Naive B cell (primary cell): Measurements from ENCODE around the gene CDKN1C. TPM values are rescaled to one million over a fixed set of nuclear protein-coding genes. Genes with fewer than 3 reads are reported as not detected.
A peak's percentile ranks its signal among the peaks of the same experiment; 100 is the strongest.

ENCODE experiments used
- ATAC-seq, 2 donors: fragments of 150-1000 bp; cut with Tn5 transposase; 2 replicates each; pipeline ENCODE4 v1.10.0; 2021; ENCODE audit warnings: low read depth in 2 of 2, mild to moderate bottlenecking in 2 of 2, moderate library complexity in 2 of 2
- DNase-seq: peaks from one replicate; pipeline ENCODE4 v3.0.0; 2022
- H3K27ac Mint-ChIP-seq, 6 donors: one replicate each; pipeline ENCODE4 v1.8.0; 2020 to 2022; ENCODE audit warnings: mild to moderate bottlenecking in 6 of 6, mixed read lengths in 6 of 6, moderate library complexity in 5 of 6, inconsistent platforms in 2 of 6
- H3K27me3 Mint-ChIP-seq, 3 donors: one replicate each; pipeline ENCODE4 v1.8.0; 2021 to 2022; ENCODE audit warnings: mixed read lengths in 3 of 3, mild to moderate bottlenecking in 1 of 3
- H3K36me3 Mint-ChIP-seq, 2 donors: one replicate each; pipeline ENCODE4 v1.8.0; 2020 to 2022; ENCODE audit warnings: mixed read lengths in 2 of 2, inconsistent platforms in 1 of 2, mild to moderate bottlenecking in 1 of 2
- H3K4me1 Mint-ChIP-seq, 3 donors: one replicate each; pipeline ENCODE4 v1.8.0; 2020 to 2022; ENCODE audit warnings: mixed read lengths in 3 of 3, inconsistent platforms in 1 of 3, mild to moderate bottlenecking in 1 of 3, moderate library complexity in 1 of 3
- H3K4me3 Mint-ChIP-seq, 8 donors: one replicate each; pipeline ENCODE4 v1.8.0; 2020 to 2022; ENCODE audit warnings: mild to moderate bottlenecking in 8 of 8, mixed read lengths in 8 of 8, moderate library complexity in 8 of 8, inconsistent platforms in 2 of 8
- H3K9me3 Mint-ChIP-seq, 7 donors: one replicate each; pipeline ENCODE4 v1.8.0; 2020 to 2022; ENCODE audit warnings: mixed read lengths in 7 of 7, mild to moderate bottlenecking in 5 of 7, inconsistent platforms in 2 of 7, moderate library complexity in 1 of 7
- polyA plus RNA-seq, 6 donors: library from polyadenylated mRNA; unstranded; fragments of 300-500 nt; fragmentation: Illumina TruSeq; gene quantifications; one replicate each; pipeline ENCODE4 v1.2.3, GENCODE V29; 2021; ENCODE audit warnings: low read depth in 6 of 6

Gene CDKN1C
- polyA plus RNA-seq, 6 donors from 2014 or later: 0.25 TPM; not detected in 5

GRCh38 chr11:2927851-2928604 lies 42.5 kb upstream of the CDKN1C start:
- ATAC-seq (no peak), DNase-seq (no peak)
- H3K27me3 Mint-ChIP-seq: peaks cover 18 to 46% (median 42%) of the 10 kb centered on the region in 3 donors
- no peaks in the 10 kb centered on the region for H3K36me3 Mint-ChIP-seq
- H3K4me1 Mint-ChIP-seq: peaks cover 8 to 24% (median 17%) of the 10 kb centered on the region in 3 donors
- H3K4me3 Mint-ChIP-seq: peak overlapping the region; percentile 46 to 86 (median 80)
- H3K27ac Mint-ChIP-seq: no peak overlapping the region
- no peaks in the 10 kb centered on the region for H3K9me3 Mint-ChIP-seq

- Mint-ChIP-seq H3K9me3 (no peaks in the 10 kb centered on the region), H3K4me3 (peak overlapping the region in 4 of 8 donors; percentile 54 to 86 (median 84)), H3K27ac (no peak overlapping the region), H3K27me3 (peaks cover 18 to 46% (median 42%) of the 10 kb centered on the region in 3 donors), H3K4me1 (peaks cover 8 to 24% (median 17%) of the 10 kb centered on the region in 3 donors), H3K36me3 (no peaks in the 10 kb centered on the region)
- ATAC-seq (no peak), DNase-seq (no peak)
These were observed 41.7 kb upstream of the CDKN1C start for GRCh38 chr11:2927121-2927800.

GRCh38 chr11:2926611-2927051 lies 41.1 kb upstream of the CDKN1C start:
- peak overlapping the region in 3 of 8 donors; percentile 20 to 51 (median 43) for H3K4me3 Mint-ChIP-seq
- peak overlapping the region in 1 of 6 donors; percentile 57 for H3K27ac Mint-ChIP-seq
- H3K36me3 Mint-ChIP-seq: no peaks in the 10 kb centered on the region
- peaks cover 8 to 24% (median 17%) of the 10 kb centered on the region in 3 donors for H3K4me1 Mint-ChIP-seq
- H3K27me3 Mint-ChIP-seq: peaks cover 18 to 46% (median 40%) of the 10 kb centered on the region in 3 donors
- no peaks in the 10 kb centered on the region for H3K9me3 Mint-ChIP-seq
- ATAC-seq (no peak), DNase-seq (no peak)

GRCh38 chr11:2924821-2925675 lies 39.5 kb upstream of the CDKN1C start:
- no peak overlapping the region for H3K4me3 Mint-ChIP-seq
- H3K9me3 Mint-ChIP-seq: no peaks in the 10 kb centered on the region
- ATAC-seq: no peak

GRCh38 chr11:2924381-2924780 lies 38.8 kb upstream of the CDKN1C start:
- no peak overlapping the region for H3K27ac Mint-ChIP-seq
- H3K36me3 Mint-ChIP-seq: no peaks in the 10 kb centered on the region
- peaks cover 0 to 13% (median 10%) of the 10 kb centered on the region in 3 donors for H3K4me1 Mint-ChIP-seq
- H3K27me3 Mint-ChIP-seq: peaks cover 14 to 28% (median 22%) of the 10 kb centered on the region in 3 donors
- ATAC-seq: no peak
- no peak overlapping the region for H3K4me3 Mint-ChIP-seq
- H3K9me3 Mint-ChIP-seq: no peaks in the 10 kb centered on the region
- no peak for DNase-seq

More at GRCh38 chr11:2924821-2925675, 39.5 kb upstream of the CDKN1C start:
- H3K27ac Mint-ChIP-seq: no peak overlapping the region
- peaks cover 3 to 17% (median 13%) of the 10 kb centered on the region in 3 donors for H3K4me1 Mint-ChIP-seq
- H3K36me3 Mint-ChIP-seq: no peaks in the 10 kb centered on the region
- H3K27me3 Mint-ChIP-seq: peaks cover 14 to 33% (median 27%) of the 10 kb centered on the region in 3 donors
- no peak for DNase-seq

- no peak for ATAC-seq
- Mint-ChIP-seq H3K27me3 (peaks cover 10 to 23% (median 22%) of the 10 kb centered on the region in 3 donors), H3K4me1 (peaks cover 0 to 8% (median 8%) of the 10 kb centered on the region in 3 donors), H3K27ac (no peak overlapping the region), H3K9me3 (no peaks in the 10 kb centered on the region), H3K36me3 (no peaks in the 10 kb centered on the region), H3K4me3 (no peak overlapping the region)
- DNase-seq: no peak
These were observed 38.1 kb upstream of the CDKN1C start for GRCh38 chr11:2923446-2924375.

- Mint-ChIP-seq H3K9me3 (no peaks in the 10 kb centered on the region), H3K4me1 (peaks cover 0 to under 1% (median 0%) of the 10 kb centered on the region in 3 donors), H3K27me3 (peaks cover 3 to 14% (median 14%) of the 10 kb centered on the region in 3 donors), H3K4me3 (no peak overlapping the region), H3K36me3 (no peaks in the 10 kb centered on the region), H3K27ac (no peak overlapping the region)
- no peak for DNase-seq
- no peak for ATAC-seq
These were observed 37.1 kb upstream of the CDKN1C start for GRCh38 chr11:2922655-2923054.

- no peak overlapping the region for H3K27ac Mint-ChIP-seq
- H3K4me1 Mint-ChIP-seq: no peaks in the 10 kb centered on the region
- DNase-seq (no peak), ATAC-seq (no peak)
- no peaks in the 10 kb centered on the region for H3K36me3 Mint-ChIP-seq
- H3K27me3 Mint-ChIP-seq: peaks cover 0 to 8% (median 7%) of the 10 kb centered on the region in 3 donors
- no peak overlapping the region for H3K4me3 Mint-ChIP-seq
- H3K9me3 Mint-ChIP-seq: no peaks in the 10 kb centered on the region
These were observed 36.3 kb upstream of the CDKN1C start for GRCh38 chr11:2921742-2922493.

GRCh38 chr11:2921261-2921660 lies 35.7 kb upstream of the CDKN1C start:
- no peak overlapping the region for H3K4me3 Mint-ChIP-seq
- H3K4me1 Mint-ChIP-seq: no peaks in the 10 kb centered on the region
- no peak for ATAC-seq
- no peaks in the 10 kb centered on the region for H3K9me3 Mint-ChIP-seq
- H3K27me3 Mint-ChIP-seq: peaks cover 0 to 2% (median under 1%) of the 10 kb centered on the region in 3 donors
- H3K36me3 Mint-ChIP-seq: no peaks in the 10 kb centered on the region
- no peak for DNase-seq
- no peak overlapping the region for H3K27ac Mint-ChIP-seq

- no peaks in the 10 kb centered on the region for H3K9me3 Mint-ChIP-seq
- no peaks in the 10 kb centered on the region for H3K27me3 Mint-ChIP-seq
- no peak overlapping the region for H3K4me3 Mint-ChIP-seq
- no peak for DNase-seq
- H3K27ac Mint-ChIP-seq: no peak overlapping the region
- no peaks in the 10 kb centered on the region for H3K4me1 Mint-ChIP-seq
- H3K36me3 Mint-ChIP-seq: no peaks in the 10 kb centered on the region
- ATAC-seq: no peak
These were observed 34.8 kb upstream of the CDKN1C start for GRCh38 chr11:2920343-2920742.

GRCh38 chr11:2919837-2920236 lies 34.3 kb upstream of the CDKN1C start:
- no peaks in the 10 kb centered on the region for H3K36me3 Mint-ChIP-seq
- H3K4me3 Mint-ChIP-seq: no peak overlapping the region
- no peaks in the 10 kb centered on the region for H3K27me3 Mint-ChIP-seq
- H3K4me1 Mint-ChIP-seq: peaks cover 0 to 1% (median under 1%) of the 10 kb centered on the region in 3 donors
- no peaks in the 10 kb centered on the region for H3K9me3 Mint-ChIP-seq
- DNase-seq: no peak
- ATAC-seq: no peak
- H3K27ac Mint-ChIP-seq: no peak overlapping the region

GRCh38 chr11:2919188-2919587 lies 33.6 kb upstream of the CDKN1C start:
- no peak overlapping the region for H3K4me3 Mint-ChIP-seq
- ATAC-seq (no peak), DNase-seq (no peak)
- H3K27me3 Mint-ChIP-seq: no peaks in the 10 kb centered on the region
- no peak overlapping the region for H3K27ac Mint-ChIP-seq
- no peaks in the 10 kb centered on the region for H3K36me3 Mint-ChIP-seq
- peaks cover 4 to 7% (median 5%) of the 10 kb centered on the region in 3 donors for H3K4me1 Mint-ChIP-seq
- no peaks in the 10 kb centered on the region for H3K9me3 Mint-ChIP-seq
